ACHN (cell line): ENCODE data around the gene STOML2.
"Not testable (repeated sequence)": the region's sequence is repeated elsewhere in the genome, so short reads cannot be mapped to it uniquely, and the experiment has no call there.

Experiments
- DNase-seq: peaks from one replicate; pipeline ENCODE4 v3.0.0-alpha.2; 2015
- in situ Hi-C: cut with HindIII; loops from 2 replicates; pipeline ENCODE4 v1.10.0; 2017; ENCODE audit warnings: low sequenced_read_pairs, low pct_ligation_motif_present, low pct_unique_long_range_greater_than_20kb

Gene STOML2

GRCh38 chr9:35102769-35103659 is at the start of gene STOML2:
TSS of gene STOML2 (minus strand) at chr9:35103131. CDS start at chr9:35103094, 37 bp downstream.
- in situ Hi-C loops, result no loop called here
- DNase-seq, result peak; percentile 94

- DNase-seq, in situ Hi-C loops: not testable (repeated sequence)
Observed at GRCh38 chr9:35147941-35148563, 45.1 kb upstream of the STOML2 start.

- DNase-seq, result no peak
- in situ Hi-C loops, result no loop called here
Observed at GRCh38 chr9:35142037-35142436, 39.1 kb upstream of the STOML2 start.

GRCh38 chr9:35140093-35140492 is 37.2 kb upstream of the STOML2 start:
- no peak for DNase-seq
- in situ Hi-C loops, result no loop called here

- in situ Hi-C loops, result no loop called here
- DNase-seq, result no peak
Observed at GRCh38 chr9:35136866-35137265, 33.9 kb upstream of the STOML2 start.

- in situ Hi-C loops, result no loop called here
- DNase-seq, result no peak
Observed at GRCh38 chr9:35135988-35136387, 33.1 kb upstream of the STOML2 start.

GRCh38 chr9:35134920-35135319 is 32.0 kb upstream of the STOML2 start:
- in situ Hi-C loops, result no loop called here

GRCh38 chr9:35116898-35117551 is 14.1 kb upstream of the STOML2 start:
- in situ Hi-C loops, result no loop called here
- DNase-seq, result peak; percentile 88

More at GRCh38 chr9:35134920-35135319, 32.0 kb upstream of the STOML2 start:
- DNase-seq, result no peak

- no peak for DNase-seq
- in situ Hi-C loops, result no loop called here
Observed at GRCh38 chr9:35116539-35116897, 13.6 kb upstream of the STOML2 start.

- peak; percentile 94 for DNase-seq
- in situ Hi-C loops, result no loop called here
Observed at GRCh38 chr9:35115680-35116538, 13.0 kb upstream of the STOML2 start, which contains the start of gene ATOSB. TSS of gene ATOSB (minus strand) at chr9:35115862. CDS start at chr9:35108274, 7,588 bp downstream.

GRCh38 chr9:35114840-35115628 is 12.1 kb upstream of the STOML2 start:
- in situ Hi-C loops, result no loop called here
- peak; percentile 43 for DNase-seq

- in situ Hi-C loops, result no loop called here
- DNase-seq, result peak; percentile 87
Observed at GRCh38 chr9:35114113-35114839, 11.3 kb upstream of the STOML2 start.

- peak; percentile 16 for DNase-seq
- in situ Hi-C loops, result no loop called here
Observed at GRCh38 chr9:35112257-35113020, 9.5 kb upstream of the STOML2 start.

- in situ Hi-C loops, result no loop called here
- peak; percentile 96 for DNase-seq
Observed at GRCh38 chr9:35111001-35111933, 8.3 kb upstream of the STOML2 start.

GRCh38 chr9:35110327-35110761 is 7.4 kb upstream of the STOML2 start:
- in situ Hi-C loops, result no loop called here
- peak; percentile 80 for DNase-seq
